GM23338 (cell line): ENCODE data around the gene NLGN1. TPM values are rescaled to one million over a fixed set of nuclear protein-coding genes. Genes with fewer than 3 reads are reported as not detected.

ENCODE experiments used
- ATAC-seq: fragments of 200-7000 bp; cut with Tn5 transposase; 3 replicates; pipeline ENCODE4 v1.9.1; 2020
- DNase-seq: peaks from one replicate; pipeline ENCODE4 v3.0.0-alpha.2; 2015; ENCODE audit warnings: low spot score
- H2AFZ ChIP-seq: fragments of 200-600 bp; sonication (generic); 2 replicates; pipeline ENCODE4 v1.8.0; 2016; ENCODE audit warnings: antibody characterized with exemption, mild to moderate bottlenecking, moderate library complexity
- H3F3A ChIP-seq: fragments of 200-600 bp; sonication (generic); replicated peaks from 2 replicates; pipeline ENCODE4 v1.8.0; 2017; ENCODE audit warnings: antibody characterized with exemption, mixed run types, low read depth
- H3K27ac ChIP-seq: fragments of 200-600 bp; sonication (generic); 2 replicates; pipeline ENCODE4 v1.6.1; 2016; ENCODE audit warnings: low read depth
- H3K27me3 ChIP-seq: fragments of 200-600 bp; sonication (generic); 2 replicates; pipeline ENCODE4 v1.8.0; 2016; ENCODE audit warnings: mild to moderate bottlenecking, mixed run types, moderate library complexity; ENCODE audit not compliant: insufficient read depth
- H3K36me3 ChIP-seq: fragments of 200-600 bp; sonication (generic); 2 replicates; pipeline ENCODE4 v1.8.0; 2016; ENCODE audit warnings: mild to moderate bottlenecking; ENCODE audit not compliant: insufficient read depth
- H3K4me1 ChIP-seq: fragments of 200-600 bp; sonication (generic); 2 replicates; pipeline ENCODE4 v1.8.0; 2016; ENCODE audit warnings: mild to moderate bottlenecking, moderate library complexity; ENCODE audit not compliant: insufficient read depth
- H3K4me2 ChIP-seq: fragments of 200-600 bp; sonication (generic); 2 replicates; pipeline ENCODE4 v1.7.1; 2017; ENCODE audit warnings: mixed run types
- H3K4me3 ChIP-seq: fragments of 200-600 bp; sonication (generic); 2 replicates; pipeline ENCODE4 v1.6.1; 2016; ENCODE audit warnings: mixed run types
- H3K79me2 ChIP-seq: fragments of 200-600 bp; sonication (generic); replicated peaks from 2 replicates; pipeline ENCODE4 v1.8.0; 2017; ENCODE audit warnings: mild to moderate bottlenecking; ENCODE audit not compliant: insufficient read depth
- H3K9me2 ChIP-seq: fragments of 200-600 bp; sonication (generic); 2 replicates; pipeline ENCODE4 v1.8.0; 2017; ENCODE audit not compliant: insufficient read depth
- H4K20me1 ChIP-seq: fragments of 200-600 bp; sonication (generic); replicated peaks from 2 replicates; pipeline ENCODE4 v1.8.0; 2017; ENCODE audit warnings: mild to moderate bottlenecking; ENCODE audit not compliant: insufficient read depth
- H3K27ac Mint-ChIP-seq: 2 replicates; pipeline ENCODE4 v1.8.0; 2020; ENCODE audit warnings: inconsistent platforms, mild to moderate bottlenecking, moderate library complexity, mixed read lengths
- H3K27me3 Mint-ChIP-seq: 3 replicates; pipeline ENCODE4 v1.8.0; 2022; ENCODE audit warnings: low read depth, mild to moderate bottlenecking, moderate library complexity, mixed read lengths, inconsistent platforms; ENCODE audit not compliant: insufficient read depth, poor library complexity
- H3K36me3 Mint-ChIP-seq: 3 replicates; pipeline ENCODE4 v1.8.0; 2021; ENCODE audit warnings: low read depth, mild to moderate bottlenecking, inconsistent platforms, moderate library complexity, mixed read lengths
- H3K4me1 Mint-ChIP-seq: 3 replicates; pipeline ENCODE4 v1.8.0; 2020; ENCODE audit warnings: mild to moderate bottlenecking, inconsistent platforms, mixed read lengths
- H3K4me3 Mint-ChIP-seq: 3 replicates; pipeline ENCODE4 v1.8.0; 2021; ENCODE audit warnings: moderate library complexity, mild to moderate bottlenecking, inconsistent platforms, mixed read lengths
- H3K9me3 Mint-ChIP-seq: 3 replicates; pipeline ENCODE4 v1.8.0; 2020; ENCODE audit warnings: moderate library complexity, mild to moderate bottlenecking, inconsistent platforms, mixed read lengths
- CREB1 ChIP-seq: fragments of 250-450 bp; sonication (Bioruptor Pico); IDR thresholded peaks from 2 replicates; pipeline ENCODE4 v1.5.0; 2020; ENCODE audit warnings: low read depth, mild to moderate bottlenecking, moderate library complexity
- CTCF ChIP-seq, 2 experiments: fragments of 200-600 bp in 1 of 2; sonication (generic) in 1 of 2; conservative IDR thresholded peaks; 2 replicates each; pipeline versions ENCODE4 v1.5.1 to v1.6.1; 2016 to 2017; ENCODE audit warnings: antibody characterized with exemption in 2 of 2, low read depth in 2 of 2, mild to moderate bottlenecking in 2 of 2, moderate library complexity in 1 of 2
- ETS1 ChIP-seq: IDR thresholded peaks from 2 replicates; pipeline ENCODE4 v1.6.1; 2016; ENCODE audit warnings: antibody characterized with exemption
- EZH2 ChIP-seq: fragments of 200-600 bp; sonication (generic); IDR thresholded peaks from one replicate; pipeline ENCODE4 v1.8.0; 2017; ENCODE audit warnings: antibody characterized with exemption, mild to moderate bottlenecking, low read depth; ENCODE audit not compliant: unreplicated experiment
- EZH2phosphoT487 ChIP-seq: fragments of 200-600 bp; sonication (generic); IDR thresholded peaks from one replicate; pipeline ENCODE4 v1.8.1; 2018; ENCODE audit warnings: antibody characterized with exemption; ENCODE audit not compliant: unreplicated experiment
- JUNB ChIP-seq: IDR thresholded peaks from one replicate; pipeline ENCODE4 v1.6.1; 2016; ENCODE audit warnings: antibody characterized with exemption; ENCODE audit not compliant: unreplicated experiment
- NANOG ChIP-seq: IDR thresholded peaks from 2 replicates; pipeline ENCODE4 v1.6.1; 2016; ENCODE audit warnings: antibody characterized with exemption, borderline replicate concordance
- POLR2AphosphoS5 ChIP-seq: IDR thresholded peaks from 2 replicates; pipeline ENCODE4 v1.6.1; 2016; ENCODE audit warnings: antibody characterized with exemption, low read depth
- REST ChIP-seq: IDR thresholded peaks from one replicate; pipeline ENCODE4 v1.6.1; 2018; ENCODE audit warnings: antibody characterized with exemption; ENCODE audit not compliant: unreplicated experiment
- STAT1 ChIP-seq: IDR thresholded peaks from one replicate; pipeline ENCODE4 v1.6.1; 2016; ENCODE audit warnings: antibody characterized with exemption; ENCODE audit not compliant: unreplicated experiment
- ZNF114 ChIP-seq: fragments of 250-450 bp; sonication (Bioruptor Pico); IDR thresholded peaks from 2 replicates; pipeline ENCODE4 v1.5.0; 2020; ENCODE audit warnings: mild to moderate bottlenecking, moderate library complexity
- ZNF331 ChIP-seq: fragments of 250-450 bp; sonication (Bioruptor Pico); IDR thresholded peaks from 2 replicates; pipeline ENCODE4 v1.5.0; 2020; ENCODE audit warnings: low read depth, mild to moderate bottlenecking, moderate library complexity
- ZNF462 ChIP-seq: fragments of 250-450 bp; sonication (Bioruptor Pico); IDR thresholded peaks from 2 replicates; pipeline ENCODE4 v1.5.0; 2020; ENCODE audit warnings: mild to moderate bottlenecking, moderate library complexity
- polyA plus RNA-seq: library from polyadenylated mRNA; unstranded; fragments of >200 nt; fragmentation: Nextera tagmentation; extraction: Ambion mirVana; gene quantifications from 2 replicates; pipeline ENCODE4 v1.2.1, GENCODE V29; 2016
- total RNA-seq: library from RNA; depleted of rRNA; stranded (reverse); fragments of >200 nt; shearing (Covaris generic); gene quantifications from 2 replicates; pipeline ENCODE4 v1.2.3, GENCODE V29; 2014

The NLGN1 gene
- total and polyA plus RNA-seq, 2 experiments from 2014 or later, result 6.5 to 18.6 TPM

- H3K36me3 Mint-ChIP-seq, result no peaks in the 10 kb centered on the region
- Histone ChIP-seq H3K36me3 (no peaks in the 10 kb centered on the region), H3F3A (no peaks in the 10 kb centered on the region), H3K4me3 (no peak overlapping the region), H3K4me1 (no peaks in the 10 kb centered on the region), H4K20me1 (no peaks in the 10 kb centered on the region), H3K9me2 (no peaks in the 10 kb centered on the region), H3K27me3 (no peaks in the 10 kb centered on the region), H3K4me2 (no peak overlapping the region), H2AFZ (no peak overlapping the region), H3K27ac (no peak overlapping the region), H3K79me2 (no peaks in the 10 kb centered on the region)
- H3K9me3 Mint-ChIP-seq, result no peaks in the 10 kb centered on the region
- H3K4me1 Mint-ChIP-seq, result peaks cover 8% of the 10 kb centered on the region; the same call in 2 of the 3 replicates
- ATAC-seq (no peak), DNase-seq (no peak)
- no peak overlapping the region for H3K4me3 Mint-ChIP-seq
- no peak overlapping the region for H3K27ac Mint-ChIP-seq
- TF ChIP-seq STAT1 (no peak), ZNF114 (CRISPR knock-in tag) (no peak), ZNF331 (CRISPR knock-in tag) (no peak), EZH2phosphoT487 (no peak), EZH2 (no peak), ZNF462 (CRISPR knock-in tag) (no peak), JUNB (no peak), ETS1 (no peak), REST (no peak), POLR2AphosphoS5 (no peak), CREB1 (CRISPR knock-in tag) (no peak), NANOG (no peak), CTCF (conservative IDR thresholded peaks at IDR 0.05; ENCODE audit: low read depth in 2 of 2) (no peak)
- no peaks in the 10 kb centered on the region for H3K27me3 Mint-ChIP-seq
Observed at GRCh38 chr3:173992416-173992815, 594.9 kb downstream of the NLGN1 start.
